HG02870 (cell line): ENCODE results near the gene APP.
"Not testable (repeated sequence)": the region's sequence is repeated elsewhere in the genome, so short reads cannot be mapped to it uniquely, and the experiment has no call there.

Experiments
- ATAC-seq: cut with Tn5 transposase; IDR thresholded peaks from one replicate; pipeline ENCODE4 v1.9.1; 2021; ENCODE audit warnings: mild to moderate bottlenecking, moderate library complexity; ENCODE audit not compliant: unreplicated experiment

APP gene

GRCh38 chr21:26106562-26106961 is 64.0 kb downstream of the APP start:
- ATAC-seq, result no peak

- no peak for ATAC-seq
Observed at GRCh38 chr21:26105819-26106218, 64.8 kb downstream of the APP start.

- ATAC-seq, result no peak
Observed at GRCh38 chr21:26100573-26100972, 70.0 kb downstream of the APP start.

- ATAC-seq, result no peak
Observed at GRCh38 chr21:26099610-26100219, 70.9 kb downstream of the APP start.

- ATAC-seq, result no peak
Observed at GRCh38 chr21:26098772-26099397, 71.7 kb downstream of the APP start.

- no peak for ATAC-seq
Observed at GRCh38 chr21:26097475-26097874, 73.1 kb downstream of the APP start.

GRCh38 chr21:26096494-26097371 is 73.8 kb downstream of the APP start:
- ATAC-seq, result no peak

GRCh38 chr21:26095131-26095530 is 75.4 kb downstream of the APP start:
- no peak for ATAC-seq

- ATAC-seq, result no peak
Observed at GRCh38 chr21:26093122-26093521, 77.4 kb downstream of the APP start.

GRCh38 chr21:26091480-26092018 is 79.0 kb downstream of the APP start:
- no peak for ATAC-seq

GRCh38 chr21:26089730-26090129 is 80.8 kb downstream of the APP start:
- ATAC-seq, result no peak

GRCh38 chr21:26087223-26087918 is 83.2 kb downstream of the APP start:
- no peak for ATAC-seq

- no peak for ATAC-seq
Observed at GRCh38 chr21:26085882-26086281, 84.7 kb downstream of the APP start.

- ATAC-seq, result no peak
Observed at GRCh38 chr21:26085127-26085526, 85.4 kb downstream of the APP start.

GRCh38 chr21:26082549-26082948 is 88.0 kb downstream of the APP start:
- no peak for ATAC-seq

- not testable (repeated sequence) for ATAC-seq
Observed at GRCh38 chr21:26081175-26081760, 89.3 kb downstream of the APP start.

- no peak for ATAC-seq
Observed at GRCh38 chr21:26080211-26080610, 90.4 kb downstream of the APP start.

- ATAC-seq, result no peak
Observed at GRCh38 chr21:26079366-26079765, 91.2 kb downstream of the APP start.

- no peak for ATAC-seq
Observed at GRCh38 chr21:26077521-26077920, 93.0 kb downstream of the APP start.
